Measurements from ENCODE around the gene DUSP19. TPM values are rescaled to one million over a fixed set of nuclear protein-coding genes. Genes with fewer than 3 reads are reported as not detected.

DUSP19 gene
- total RNA-seq, 1 experiment from 2014 or later = 1.8 TPM

GRCh38 chr2:183069174-183069573, 9.4 kb upstream of the DUSP19 start:
- no peaks in the 10 kb centered on the region for H3K27me3 Mint-ChIP-seq (ENCODE audit: low read depth)
- no peak overlapping the region for H4K5ac ChIP-seq (ENCODE audit: insufficient read length, low read depth, low read length)
- H2AFZ ChIP-seq (ENCODE audit: low read length) = no peak overlapping the region
- H3K4me1 Mint-ChIP-seq = peaks cover 7 to 10% of the 10 kb centered on the region in 2 experiments
- no peak for DNase-seq
- H3K4me3 Mint-ChIP-seq = no peak overlapping the region
- H3K27ac Mint-ChIP-seq = no peak overlapping the region
- H3K79me2 ChIP-seq (ENCODE audit: insufficient read depth, low read length) = no peaks in the 10 kb centered on the region
- peaks cover 12 to 18% of the 10 kb centered on the region in 2 experiments for H3K9me3 Mint-ChIP-seq
- no peak overlapping the region for H4K8ac ChIP-seq (replicated peaks; ENCODE audit: insufficient read length, low read depth, low read length)
- no peak overlapping the region for H3T11ph ChIP-seq (ENCODE audit: low read length)
- H3K36me3 Mint-ChIP-seq (ENCODE audit: insufficient read depth in 1 of 3, low read depth in 3 of 3) = peaks cover 2 to 12% (median 4%) of the 10 kb centered on the region in 3 experiments; a peak in 3 of 7 replicates
- H3K23me2 ChIP-seq (ENCODE audit: insufficient read length, low read depth, low read length, poor library complexity, severe bottlenecking) = no peaks in the 10 kb centered on the region
- no peak for TF ChIP-seq CTCF (conservative IDR thresholded peaks at IDR 0.05)
- H2BK120ac ChIP-seq (ENCODE audit: low read depth, low read length, poor library complexity, severe bottlenecking) = no peak overlapping the region
- WGBS (ENCODE audit: extremely low coverage, insufficient read length, low lambda C conversion rate) = no CpG with 5 or more reads among the region's 2 CpGs
- no peak overlapping the region for H3K18ac ChIP-seq (ENCODE audit: insufficient read length, low read depth, low read length)
- H4K91ac ChIP-seq (ENCODE audit: insufficient read length, low read depth, low read length) = no peak overlapping the region
- H4K20me1 ChIP-seq (ENCODE audit: control insufficient read depth, insufficient read depth, insufficient read length) = no peaks in the 10 kb centered on the region
- no peak overlapping the region for H3K4ac ChIP-seq (ENCODE audit: low read depth, low read length)
- H2BK5ac ChIP-seq (ENCODE audit: insufficient read length, low read length) = no peak overlapping the region
- peaks cover 10% of the 10 kb centered on the region for H3K9me3 ChIP-seq (ENCODE audit: control insufficient read depth, low read depth, low read length)
- H3K79me1 ChIP-seq (ENCODE audit: insufficient read depth, low read depth, low read length, poor library complexity, severe bottlenecking) = no peaks in the 10 kb centered on the region
- H3K9ac ChIP-seq (ENCODE audit: extremely low read depth, insufficient read length, low read length) = no peak overlapping the region
- no peaks in the 10 kb centered on the region for H3K4me1 ChIP-seq (ENCODE audit: insufficient read depth, low read length)
- H2BK12ac ChIP-seq (ENCODE audit: insufficient read length, low read depth, low read length) = no peak overlapping the region
- H3K56ac ChIP-seq (ENCODE audit: insufficient read length, low read depth, low read length) = no peak overlapping the region
- H3K14ac ChIP-seq (ENCODE audit: insufficient read depth, low read length) = no peak overlapping the region
- H2BK15ac ChIP-seq (ENCODE audit: low read depth, low read length) = no peak overlapping the region
- no peaks in the 10 kb centered on the region for H3K27me3 ChIP-seq (ENCODE audit: insufficient read depth, low read length)
- H3K23ac ChIP-seq (ENCODE audit: insufficient read length, low read depth, low read length) = no peak overlapping the region
- no peak overlapping the region for H3K4me2 ChIP-seq (ENCODE audit: insufficient read depth, insufficient read length, low read length)
- H2BK20ac ChIP-seq (ENCODE audit: low read depth, low read length, poor library complexity, severe bottlenecking) = no peak overlapping the region
- H3K27ac ChIP-seq (ENCODE audit: insufficient read length, low read depth, low read length) = no peak overlapping the region
- H2AK5ac ChIP-seq (ENCODE audit: insufficient read length, low read length) = no peak overlapping the region
